ENCODE results near the gene SLC66A2. TPM values are rescaled to one million over a fixed set of nuclear protein-coding genes. Genes with fewer than 3 reads are reported as not detected.

SLC66A2 gene
- total RNA-seq, 2 donors from 2014 or later, result 30.4 to 50.8 TPM

GRCh38 chr18:79933765-79934164 lies 17.7 kb downstream of the SLC66A2 start:
- Histone ChIP-seq H3K4me3 (no peak overlapping the region), H3K36me3 (replicated peaks in 1 of 2; ENCODE audit: insufficient read depth in 1 of 2, low read depth in 2 of 2) (no peaks in the 10 kb centered on the region), H3K27me3 (no peaks in the 10 kb centered on the region), H3K9me3 (peaks cover 0 to 15% (median 0%) of the 10 kb centered on the region in 3 donors), H3K27ac (peak overlapping the region in 3 of 4 donors; percentile 38 to 59 (median 58)), H3K4me1 (peaks cover 20% of the 10 kb centered on the region)
- DNase-seq (peak; percentile 73 to 86 (median 83)), ATAC-seq (peak; percentile 93)
- intact Hi-C loops (cut with DNase I), result loop anchor here (10.0 kb wide), 1 partner anchor 51 kb away; the partner anchor contains the start of gene TXNL4A
- WGBS, 2 donors, result 23 to 53% methylated on average over 10 of the region's 10 CpGs
- peak; percentile 32 to 75 (median 60) for TF ChIP-seq CTCF (IDR thresholded peaks at IDR 0.05)
- no peak for TF ChIP-seq POLR2A (IDR thresholded peaks at IDR 0.05)

GRCh38 chr18:79932907-79933306 lies 18.5 kb downstream of the SLC66A2 start:
- intact Hi-C loops (cut with DNase I), result loop anchor here (10.0 kb wide), 1 partner anchor 52 kb away; the partner anchor contains the start of gene TXNL4A
- Histone ChIP-seq H3K9me3 (peaks cover 0 to 18% (median 0%) of the 10 kb centered on the region in 3 donors), H3K4me1 (peaks cover 20% of the 10 kb centered on the region), H3K27ac (no peak overlapping the region), H3K36me3 (replicated peaks in 1 of 2; ENCODE audit: insufficient read depth in 1 of 2, low read depth in 2 of 2) (no peaks in the 10 kb centered on the region), H3K27me3 (no peaks in the 10 kb centered on the region), H3K4me3 (no peak overlapping the region)
- ATAC-seq (no peak), DNase-seq (no peak)
- 92 to 96% methylated on average over 3 of the region's 3 CpGs for WGBS, 2 donors
- TF ChIP-seq POLR2A (IDR thresholded peaks at IDR 0.05), result no peak
- TF ChIP-seq CTCF (IDR thresholded peaks at IDR 0.05), result no peak

GRCh38 chr18:79931475-79931874 lies 20.0 kb downstream of the SLC66A2 start:
- ATAC-seq (no peak), DNase-seq (peak in 2 of 4 donors; percentile 1 to 4)
- peaks cover 0 to 18% (median 0%) of the 10 kb centered on the region in 3 donors for H3K9me3 ChIP-seq
- no peak overlapping the region for H3K4me3 ChIP-seq
- WGBS, 2 donors, result 97 to 100% methylated on average over 2 of the region's 2 CpGs
- H3K27me3 ChIP-seq, result no peaks in the 10 kb centered on the region
- no peaks in the 10 kb centered on the region for H3K36me3 ChIP-seq (replicated peaks in 1 of 2; ENCODE audit: insufficient read depth in 1 of 2, low read depth in 2 of 2)
- H3K27ac ChIP-seq, result no peak overlapping the region
- intact Hi-C loops (cut with DNase I), result loop anchor here (10.0 kb wide), 1 partner anchor 53 kb away; the partner anchor contains the start of gene TXNL4A
- TF ChIP-seq POLR2A (IDR thresholded peaks at IDR 0.05) (no peak), CTCF (IDR thresholded peaks at IDR 0.05) (no peak)
- H3K4me1 ChIP-seq, result peaks cover 31% of the 10 kb centered on the region

GRCh38 chr18:79930020-79930642 lies 21.3 kb downstream of the SLC66A2 start:
- 90 to 98% methylated on average over 2 of the region's 2 CpGs for WGBS, 2 donors
- H3K36me3 ChIP-seq (replicated peaks in 1 of 2; ENCODE audit: insufficient read depth in 1 of 2, low read depth in 2 of 2), result no peaks in the 10 kb centered on the region
- H3K9me3 ChIP-seq, result peaks cover 0 to 18% (median 0%) of the 10 kb centered on the region in 3 donors
- ATAC-seq, result no peak
- intact Hi-C loops (cut with DNase I), result loop anchor here (10.0 kb wide), 1 partner anchor 55 kb away; the partner anchor contains the start of gene TXNL4A
- H3K4me1 ChIP-seq, result peaks cover 41% of the 10 kb centered on the region
- no peak for DNase-seq
- TF ChIP-seq CTCF (IDR thresholded peaks at IDR 0.05) (no peak), POLR2A (IDR thresholded peaks at IDR 0.05) (no peak)
- no peak overlapping the region for H3K27ac ChIP-seq
- H3K4me3 ChIP-seq, result no peak overlapping the region
- H3K27me3 ChIP-seq, result no peaks in the 10 kb centered on the region
